H1 (cell line): ENCODE measurements around the gene GADL1. TPM values are rescaled to one million over a fixed set of nuclear protein-coding genes. Genes with fewer than 3 reads are reported as not detected.

ENCODE experiments used
- GABPA ChIP-seq: IDR thresholded peaks from 2 replicates; pipeline ENCODE4 v1.6.1; 2011; ENCODE audit warnings: mild to moderate bottlenecking, low read length, moderate library complexity, borderline replicate concordance; ENCODE audit not compliant: insufficient read depth
- KDM1A ChIP-seq: fragments of 200-600, 300-600 bp; sonication (generic); IDR thresholded peaks from 2 replicates; pipeline ENCODE4 v1.7.1; 2016; ENCODE audit warnings: mild to moderate bottlenecking, low read length, borderline replicate concordance
- POLR2AphosphoS5 ChIP-seq: IDR thresholded peaks from 2 replicates; pipeline ENCODE4 v1.6.1; 2011; ENCODE audit warnings: low read depth, low read length
- RBBP5 ChIP-seq: IDR thresholded peaks from 2 replicates; pipeline ENCODE4 v1.7.1; 2012; ENCODE audit warnings: low read depth, mild to moderate bottlenecking, inconsistent platforms, low read length, moderate library complexity, borderline replicate concordance
- RNF2 ChIP-seq: fragments of 200-900, 300-1000 bp; sonication (generic); IDR thresholded peaks from 2 replicates; pipeline ENCODE4 v1.7.1; 2016; ENCODE audit warnings: borderline replicate concordance, low read depth, mild to moderate bottlenecking, antibody characterized with exemption, low read length; ENCODE audit not compliant: poor library complexity, severe bottlenecking; ENCODE audit errors: missing control alignments
- SIN3A ChIP-seq, 2 experiments: IDR thresholded peaks in 1 of 2; conservative IDR thresholded peaks in 1 of 2; 2 replicates each; pipeline ENCODE4 v1.6.1; 2011 to 2012; ENCODE audit warnings: low read length in 2 of 2, improper control_type of control experiment in 1 of 2, low read depth in 1 of 2, mild to moderate bottlenecking in 1 of 2
- SIX5 ChIP-seq: IDR thresholded peaks from 2 replicates; pipeline ENCODE4 v1.6.1; 2011; ENCODE audit warnings: mild to moderate bottlenecking, low read depth, low read length
- TCF12 ChIP-seq: IDR thresholded peaks from 2 replicates; pipeline ENCODE4 v1.6.1; 2011; ENCODE audit warnings: low read depth, mild to moderate bottlenecking, low read length
- polyA plus RNA-seq, 7 experiments: library from polyadenylated mRNA; depleted of rRNA in 3 of 7; stranded (reverse) in 5 of 7; unstranded in 2 of 7; fragments of >200 nt in 5 of 7; fragments of 200-250 nt in 2 of 7; gene quantifications; 1 replicate in 5 of 7; 2 replicates in 1 of 7; 4 replicates in 1 of 7; pipeline versions ENCODE4 v1.2.1 to v1.2.3, GENCODE V29; 2011 to 2013; ENCODE audit warnings: missing spikeins in 2 of 7, mixed read lengths in 2 of 7
- total RNA-seq: library from RNA; stranded (reverse); fragmentation: NEBNext Ultra II Directional; extraction: Animal tissue kit (Norgen Biotek cat#: 25700); gene quantifications from 2 replicates; pipeline ENCODE4 v1.2.1, GENCODE V29; 2021
- TF ChIP-seq, protein P1 (sequence below): fragments of 300-600 bp; sonication (generic); IDR thresholded peaks from 2 replicates; pipeline ENCODE4 v1.7.1; 2012; ENCODE audit warnings: low read length, moderate library complexity, mild to moderate bottlenecking, inconsistent platforms; ENCODE audit not compliant: insufficient replicate concordance

The GADL1 gene
- total and polyA plus RNA-seq, 2 of the 8 experiments (the other 6 are each of a cell fraction or from before 2014, with no cell fraction given) = 0.03 to 0.30 TPM

- TF ChIP-seq, protein P1, sequence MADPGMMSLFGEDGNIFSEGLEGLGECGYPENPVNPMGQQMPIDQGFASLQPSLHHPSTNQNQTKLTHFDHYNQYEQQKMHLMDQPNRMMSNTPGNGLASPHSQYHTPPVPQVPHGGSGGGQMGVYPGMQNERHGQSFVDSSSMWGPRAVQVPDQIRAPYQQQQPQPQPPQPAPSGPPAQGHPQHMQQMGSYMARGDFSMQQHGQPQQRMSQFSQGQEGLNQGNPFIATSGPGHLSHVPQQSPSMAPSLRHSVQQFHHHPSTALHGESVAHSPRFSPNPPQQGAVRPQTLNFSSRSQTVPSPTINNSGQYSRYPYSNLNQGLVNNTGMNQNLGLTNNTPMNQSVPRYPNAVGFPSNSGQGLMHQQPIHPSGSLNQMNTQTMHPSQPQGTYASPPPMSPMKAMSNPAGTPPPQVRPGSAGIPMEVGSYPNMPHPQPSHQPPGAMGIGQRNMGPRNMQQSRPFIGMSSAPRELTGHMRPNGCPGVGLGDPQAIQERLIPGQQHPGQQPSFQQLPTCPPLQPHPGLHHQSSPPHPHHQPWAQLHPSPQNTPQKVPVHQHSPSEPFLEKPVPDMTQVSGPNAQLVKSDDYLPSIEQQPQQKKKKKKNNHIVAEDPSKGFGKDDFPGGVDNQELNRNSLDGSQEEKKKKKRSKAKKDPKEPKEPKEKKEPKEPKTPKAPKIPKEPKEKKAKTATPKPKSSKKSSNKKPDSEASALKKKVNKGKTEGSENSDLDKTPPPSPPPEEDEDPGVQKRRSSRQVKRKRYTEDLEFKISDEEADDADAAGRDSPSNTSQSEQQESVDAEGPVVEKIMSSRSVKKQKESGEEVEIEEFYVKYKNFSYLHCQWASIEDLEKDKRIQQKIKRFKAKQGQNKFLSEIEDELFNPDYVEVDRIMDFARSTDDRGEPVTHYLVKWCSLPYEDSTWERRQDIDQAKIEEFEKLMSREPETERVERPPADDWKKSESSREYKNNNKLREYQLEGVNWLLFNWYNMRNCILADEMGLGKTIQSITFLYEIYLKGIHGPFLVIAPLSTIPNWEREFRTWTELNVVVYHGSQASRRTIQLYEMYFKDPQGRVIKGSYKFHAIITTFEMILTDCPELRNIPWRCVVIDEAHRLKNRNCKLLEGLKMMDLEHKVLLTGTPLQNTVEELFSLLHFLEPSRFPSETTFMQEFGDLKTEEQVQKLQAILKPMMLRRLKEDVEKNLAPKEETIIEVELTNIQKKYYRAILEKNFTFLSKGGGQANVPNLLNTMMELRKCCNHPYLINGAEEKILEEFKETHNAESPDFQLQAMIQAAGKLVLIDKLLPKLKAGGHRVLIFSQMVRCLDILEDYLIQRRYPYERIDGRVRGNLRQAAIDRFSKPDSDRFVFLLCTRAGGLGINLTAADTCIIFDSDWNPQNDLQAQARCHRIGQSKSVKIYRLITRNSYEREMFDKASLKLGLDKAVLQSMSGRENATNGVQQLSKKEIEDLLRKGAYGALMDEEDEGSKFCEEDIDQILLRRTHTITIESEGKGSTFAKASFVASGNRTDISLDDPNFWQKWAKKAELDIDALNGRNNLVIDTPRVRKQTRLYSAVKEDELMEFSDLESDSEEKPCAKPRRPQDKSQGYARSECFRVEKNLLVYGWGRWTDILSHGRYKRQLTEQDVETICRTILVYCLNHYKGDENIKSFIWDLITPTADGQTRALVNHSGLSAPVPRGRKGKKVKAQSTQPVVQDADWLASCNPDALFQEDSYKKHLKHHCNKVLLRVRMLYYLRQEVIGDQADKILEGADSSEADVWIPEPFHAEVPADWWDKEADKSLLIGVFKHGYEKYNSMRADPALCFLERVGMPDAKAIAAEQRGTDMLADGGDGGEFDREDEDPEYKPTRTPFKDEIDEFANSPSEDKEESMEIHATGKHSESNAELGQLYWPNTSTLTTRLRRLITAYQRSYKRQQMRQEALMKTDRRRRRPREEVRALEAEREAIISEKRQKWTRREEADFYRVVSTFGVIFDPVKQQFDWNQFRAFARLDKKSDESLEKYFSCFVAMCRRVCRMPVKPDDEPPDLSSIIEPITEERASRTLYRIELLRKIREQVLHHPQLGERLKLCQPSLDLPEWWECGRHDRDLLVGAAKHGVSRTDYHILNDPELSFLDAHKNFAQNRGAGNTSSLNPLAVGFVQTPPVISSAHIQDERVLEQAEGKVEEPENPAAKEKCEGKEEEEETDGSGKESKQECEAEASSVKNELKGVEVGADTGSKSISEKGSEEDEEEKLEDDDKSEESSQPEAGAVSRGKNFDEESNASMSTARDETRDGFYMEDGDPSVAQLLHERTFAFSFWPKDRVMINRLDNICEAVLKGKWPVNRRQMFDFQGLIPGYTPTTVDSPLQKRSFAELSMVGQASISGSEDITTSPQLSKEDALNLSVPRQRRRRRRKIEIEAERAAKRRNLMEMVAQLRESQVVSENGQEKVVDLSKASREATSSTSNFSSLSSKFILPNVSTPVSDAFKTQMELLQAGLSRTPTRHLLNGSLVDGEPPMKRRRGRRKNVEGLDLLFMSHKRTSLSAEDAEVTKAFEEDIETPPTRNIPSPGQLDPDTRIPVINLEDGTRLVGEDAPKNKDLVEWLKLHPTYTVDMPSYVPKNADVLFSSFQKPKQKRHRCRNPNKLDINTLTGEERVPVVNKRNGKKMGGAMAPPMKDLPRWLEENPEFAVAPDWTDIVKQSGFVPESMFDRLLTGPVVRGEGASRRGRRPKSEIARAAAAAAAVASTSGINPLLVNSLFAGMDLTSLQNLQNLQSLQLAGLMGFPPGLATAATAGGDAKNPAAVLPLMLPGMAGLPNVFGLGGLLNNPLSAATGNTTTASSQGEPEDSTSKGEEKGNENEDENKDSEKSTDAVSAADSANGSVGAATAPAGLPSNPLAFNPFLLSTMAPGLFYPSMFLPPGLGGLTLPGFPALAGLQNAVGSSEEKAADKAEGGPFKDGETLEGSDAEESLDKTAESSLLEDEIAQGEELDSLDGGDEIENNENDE = no peak
- TF ChIP-seq KDM1A (no peak), POLR2AphosphoS5 (no peak), RNF2 (no peak), SIN3A (conservative IDR thresholded peaks at IDR 0.05 in 1 of 2, IDR thresholded peaks at IDR 0.05 in 1 of 2; ENCODE audit: low read depth in 1 of 2, low read length in 2 of 2) (no peak), SIX5 (no peak), RBBP5 (no peak), GABPA (no peak), TCF12 (no peak)
These were observed 88.8 kb downstream of the GADL1 start (continued) for GRCh38 chr3:30805695-30806094.
